K562 (cell line): ENCODE results near the gene CREB3L2. TPM values are rescaled to one million over a fixed set of nuclear protein-coding genes. Genes with fewer than 3 reads are reported as not detected.
A peak's percentile ranks its signal among the peaks of the same experiment; 100 is the strongest.

Source experiments
- ATAC-seq: fragments of 200-7000 bp; cut with Tn5 transposase; 3 replicates; pipeline ENCODE4 v1.9.1; 2020; ENCODE audit warnings: moderate library complexity
- BruUV-seq: library from RNA; stranded (reverse); fragments of 400-500 nt; replicated peaks from 2 replicates; lab custom pipeline; 2021; lab: Mats Ljungman, UMichigan
- CTCF ChIA-PET: fragments of 300-600 bp; formaldehyde crosslinking; extraction: SDS; loops from one replicate; lab custom pipeline; 2021; ENCODE audit warnings: low intra/inter-chr PET ratio; lab: Yijun Ruan, JAX
- POLR2A ChIA-PET: fragments of 300-600, 350-650 bp; sonication (Branson Sonifier 250); formaldehyde crosslinking; extraction: SDS; loops from one replicate; lab custom pipeline; 2021; ENCODE audit warnings: antibody characterized with exemption, inconsistent platforms; lab: Yijun Ruan, JAX
- DNase-seq, 4 experiments: peaks; one replicate each; pipeline versions ENCODE4 v3.0.0 to v3.0.0-alpha.2; 2011 to 2018; ENCODE audit warnings: low spot score in 3 of 4, mixed read lengths in 3 of 4; ENCODE audit errors: extremely low read depth in 1 of 4
- FAIRE-seq: peaks from 2 replicates; lab custom pipeline; 2011; peaks lifted over from hg19 to GRCh38; lab: Jason Lieb, UNC
- H2AFZ ChIP-seq: 2 replicates; pipeline ENCODE4 v1.6.0; 2011; ENCODE audit warnings: low read depth, low read length, control low read depth, inconsistent platforms
- H3K27ac ChIP-seq: fragments of 200-600 bp; 3 replicates; pipeline ENCODE4 v1.8.0; 2011; ENCODE audit warnings: low read depth, mild to moderate bottlenecking, control low read depth, inconsistent platforms, low read length, moderate library complexity, mixed read lengths; ENCODE audit errors: extremely low read depth
- H3K27me3 ChIP-seq, 2 experiments: fragments of 300-600 bp in 1 of 2; 2 replicates in 1 of 2; 3 replicates in 1 of 2; pipeline versions ENCODE4 v1.6.0 to v1.8.0; 2011; ENCODE audit warnings: inconsistent platforms in 2 of 2, low read length in 2 of 2, mild to moderate bottlenecking in 1 of 2, mixed read lengths in 1 of 2, moderate library complexity in 1 of 2; ENCODE audit not compliant: control insufficient read depth in 2 of 2, insufficient read depth in 2 of 2
- H3K36me3 ChIP-seq: fragments of 300-600 bp; 3 replicates; pipeline ENCODE4 v1.8.0; 2011; ENCODE audit warnings: mild to moderate bottlenecking, low read length, inconsistent platforms; ENCODE audit not compliant: control insufficient read depth, insufficient read depth
- H3K4me1 ChIP-seq, 2 experiments: fragments of 200-600 bp in 1 of 2; replicated peaks in 1 of 2; 2 replicates in 1 of 2; 3 replicates in 1 of 2; pipeline versions ENCODE4 v1.5.1 to v1.8.0; 2011; ENCODE audit warnings: inconsistent platforms in 2 of 2, low read length in 2 of 2, mild to moderate bottlenecking in 1 of 2, mixed read lengths in 1 of 2, moderate library complexity in 1 of 2; ENCODE audit not compliant: control insufficient read depth in 2 of 2, insufficient read depth in 2 of 2
- H3K4me2 ChIP-seq: 2 replicates; pipeline ENCODE4 v1.6.1; 2011; ENCODE audit warnings: low read length, control low read depth, inconsistent platforms, mixed read lengths; ENCODE audit not compliant: insufficient read depth
- H3K4me3 ChIP-seq: fragments of 200-600 bp; sonication (generic), shearing (Covaris generic); 2 replicates; pipeline ENCODE4 v1.5.1; 2016; ENCODE audit warnings: control low read depth, inconsistent platforms
- H3K79me2 ChIP-seq: fragments of 200-600 bp; 3 replicates; pipeline ENCODE4 v1.8.0; 2011; ENCODE audit warnings: low read length, inconsistent platforms; ENCODE audit not compliant: control insufficient read depth, insufficient read depth
- H3K9ac ChIP-seq, 2 experiments: 2 replicates each; pipeline versions ENCODE4 v1.6.0 to v1.6.1; 2011; ENCODE audit warnings: low read depth in 2 of 2, low read length in 2 of 2, control low read depth in 1 of 2, inconsistent platforms in 1 of 2, mild to moderate bottlenecking in 1 of 2, mixed read lengths in 1 of 2; ENCODE audit not compliant: insufficient read depth in 1 of 2
- H3K9me1 ChIP-seq: one replicate; pipeline ENCODE4 v1.6.0; 2011; ENCODE audit warnings: inconsistent platforms, mild to moderate bottlenecking, low read length, moderate library complexity; ENCODE audit not compliant: control insufficient read depth, insufficient read depth
- H3K9me3 ChIP-seq: replicated peaks from 2 replicates; pipeline ENCODE4 v1.5.1; 2011; ENCODE audit warnings: low read depth, low read length, inconsistent platforms; ENCODE audit not compliant: control insufficient read depth, insufficient read depth
- H4K20me1 ChIP-seq: replicated peaks from 2 replicates; pipeline ENCODE4 v1.6.1; 2011; ENCODE audit warnings: low read length, inconsistent platforms, mixed read lengths; ENCODE audit not compliant: control insufficient read depth, insufficient read depth
- ADNP ChIP-seq: fragments of 200-800 bp; sonication (Bioruptor generic); IDR thresholded peaks from 2 replicates; pipeline ENCODE4 v1.6.1; 2016; ENCODE audit warnings: missing genetic modification characterization, missing compliant biosample characterization
- BHLHE40 ChIP-seq: IDR thresholded peaks from 2 replicates; pipeline ENCODE4 v1.6.1; 2011; ENCODE audit warnings: low read length, improper control_type of control experiment
- BRD4 ChIP-seq: fragments of 200-600 bp; sonication (generic); IDR thresholded peaks from 2 replicates; pipeline ENCODE4 v1.6.1; 2017; ENCODE audit warnings: inconsistent platforms
- ETV1 ChIP-seq: fragments of 450-650 bp; conservative IDR thresholded peaks from 2 replicates; pipeline ENCODE4 v1.6.1; 2016; ENCODE audit warnings: missing genetic modification characterization, control low read depth, low read depth, missing compliant biosample characterization
- HCFC1 ChIP-seq: IDR thresholded peaks from 2 replicates; pipeline ENCODE4 v1.6.1; 2012; ENCODE audit warnings: low read depth, low read length, improper control_type of control experiment
- KAT2B ChIP-seq: IDR thresholded peaks from one replicate; pipeline ENCODE4 v1.6.1; 2012; ENCODE audit warnings: low read depth, mild to moderate bottlenecking, control low read depth, inconsistent platforms, low read length, moderate library complexity
- MIER1 ChIP-seq: fragments of 450-650 bp; IDR thresholded peaks from 2 replicates; pipeline ENCODE4 v1.6.1; 2016; ENCODE audit warnings: antibody characterized with exemption, mild to moderate bottlenecking, low read depth
- PHF8 ChIP-seq: fragments of 200-600 bp; sonication (generic); IDR thresholded peaks from 2 replicates; pipeline ENCODE4 v1.6.1; 2012; ENCODE audit warnings: mixed run types, mild to moderate bottlenecking, inconsistent platforms, low read length, moderate library complexity, borderline replicate concordance
- PYGO2 ChIP-seq: fragments of 450-650 bp; IDR thresholded peaks from 2 replicates; pipeline ENCODE4 v1.6.1; 2016; ENCODE audit warnings: mild to moderate bottlenecking, missing genetic modification characterization, moderate library complexity, missing compliant biosample characterization
- STAT6 ChIP-seq: sonication (generic); formaldehyde crosslinking; IDR thresholded peaks from 2 replicates; pipeline ENCODE4 v1.8.1; 2023; ENCODE audit warnings: mild to moderate bottlenecking, missing genetic modification reagents
- ZBTB17 ChIP-seq: fragments of 450-650 bp; formaldehyde crosslinking; IDR thresholded peaks from 2 replicates; pipeline ENCODE4 v1.4.0; 2020; ENCODE audit warnings: mild to moderate bottlenecking
- ZFX ChIP-seq: sonication (generic); formaldehyde crosslinking; IDR thresholded peaks from 2 replicates; pipeline ENCODE4 v1.8.0; 2022; ENCODE audit warnings: mild to moderate bottlenecking, missing genetic modification reagents, moderate library complexity
- ZNF436 ChIP-seq: fragments of 250-450, 450-650 bp; sonication (Bioruptor Pico); formaldehyde crosslinking; IDR thresholded peaks from 2 replicates; pipeline ENCODE4 v1.7.0; 2020; ENCODE audit warnings: mild to moderate bottlenecking
- ZNF766 ChIP-seq: fragments of 200-800 bp; sonication (Bioruptor generic); conservative IDR thresholded peaks from 2 replicates; pipeline ENCODE4 v1.6.1; 2016; ENCODE audit warnings: missing genetic modification characterization, missing compliant biosample characterization
- WGBS: fragments of 100-300 bp; shearing (Covaris generic); methylation state at CpG from one replicate; pipeline ENCODE4 v1.1.6; 2016; ENCODE audit warnings: low coverage, mixed read lengths; ENCODE audit not compliant: insufficient coverage; ENCODE audit errors: missing lambda C conversion rate; 5-methylcytosine and 5-hydroxymethylcytosine counted together
- in situ Hi-C: fragments of 300-500 bp; cut with MboI; formaldehyde crosslinking; loops from 4 replicates; pipeline ENCODE4 v1.15.0; 2018; ENCODE audit warnings: inconsistent platforms, mixed read lengths
- intact Hi-C: fragments of 100-400 bp; cut with micrococcal nuclease; formaldehyde crosslinking; loops from 2 replicates; pipeline ENCODE4 v1.14.2; 2022
- polyA plus RNA-seq, 8 experiments: library from polyadenylated mRNA; depleted of rRNA in 4 of 8; stranded (reverse) in 5 of 8; unstranded in 3 of 8; fragments of >200 nt; fragmentation: Nextera tagmentation in 2 of 8; fragmentation: Illumina TruSeq in 1 of 8; extraction: Ambion mirVana in 2 of 8; extraction: Trizol in 1 of 8; gene quantifications; 2 replicates each; pipeline versions ENCODE4 v1.2.1 to v1.2.3, GENCODE V29; 2011 to 2014; ENCODE audit warnings: inconsistent platforms in 1 of 8, missing spikeins in 1 of 8
- total RNA-seq, 7 experiments: library from RNA; depleted of rRNA in 6 of 7; stranded (reverse); fragments of >200 nt in 6 of 7; fragmentation: Illumina TruSeq in 2 of 7; extraction: Trizol in 2 of 7; gene quantifications; 2 replicates each; pipeline versions ENCODE4 v1.2.1 to v1.2.3, GENCODE V29; 2011 to 2021; ENCODE audit warnings: low replicate concordance in 1 of 7
- TF ChIP-seq, protein P1 (sequence below), 2 experiments: fragments of 450-650 bp; IDR thresholded peaks; 2 replicates each; pipeline ENCODE4 v1.6.1; 2016

The CREB3L2 gene
- total and polyA plus RNA-seq, 9 of the 15 experiments (the other 6 are each of a cell fraction or from before 2014, with no cell fraction given) = 7.1 to 45.6 (median 15.8) TPM

- FAIRE-seq (no peak), DNase-seq (no peak), ATAC-seq (no peak)
- Histone ChIP-seq H4K20me1 (no peaks in the 10 kb centered on the region), H3K9me3 (no peaks in the 10 kb centered on the region), H3K9me1 (peaks cover 5% of the 10 kb centered on the region), H3K4me3 (no peak overlapping the region; the same call in 1 of the 2 replicates), H3K4me1 (peaks cover 10 to 27% of the 10 kb centered on the region in 2 experiments), H3K79me2 (peaks cover 41% of the 10 kb centered on the region), H3K4me2 (peak overlapping the region; percentile 51), H3K27ac (peak overlapping the region; percentile 61), H3K27me3 (no peaks in the 10 kb centered on the region), H2AFZ (peak overlapping the region; percentile 92), H3K36me3 (peaks cover 9% of the 10 kb centered on the region; the same call in 2 of the 3 replicates), H3K9ac (peak overlapping the region; percentile 50 to 68; a peak in 3 of 4 replicates)
- in situ Hi-C loops = loop anchor here (5.0 kb wide), 1 partner anchor 96 kb away; no protein-coding TSS in a partner anchor
- WGBS = 47% methylated on average over 6 of the region's 6 CpGs
- CTCF ChIA-PET = interaction anchor here (1.1 to 1.3 kb wide), 2 partner anchors 88 to 100 kb away, joined by 3 to 7 read pairs; no protein-coding TSS in a partner anchor
- no TSS peak for BruUV-seq
- POLR2A ChIA-PET = interaction anchor here (1.3 to 1.9 kb wide), 2 partner anchors 8 to 18 kb away, joined by 4 read pairs; no protein-coding TSS in a partner anchor
- intact Hi-C loops = loop anchor here (1.0 to 10.0 kb wide), 4 partner anchors 40 to 734 kb away; no protein-coding TSS in a partner anchor
- TF ChIP-seq BHLHE40 (peak; percentile 31; the same call in 1 of the 2 replicates), ZNF766 (CRISPR knock-in tag) (0 out of 2 replicates have a peak, but pooled peaks have one; percentile 1), ZNF436 (CRISPR knock-in tag) (no peak), HCFC1 (no peak), ADNP (tag) (0 out of 2 replicates have a peak, but pooled peaks have one; percentile 23), ZBTB17 (CRISPR knock-in tag) (no peak), STAT6 (no peak), ZFX (peak; percentile 40; the same call in 1 of the 2 replicates), ETV1 (tag) (no peak), PYGO2 (no peak), PHF8 (0 out of 2 replicates have a peak, but pooled peaks have one; percentile 19), MIER1 (0 out of 2 replicates have a peak, but pooled peaks have one; percentile 22), BRD4 (peak; percentile 71; the same call in 1 of the 2 replicates), KAT2B (no peak)
- TF ChIP-seq, protein P1, sequence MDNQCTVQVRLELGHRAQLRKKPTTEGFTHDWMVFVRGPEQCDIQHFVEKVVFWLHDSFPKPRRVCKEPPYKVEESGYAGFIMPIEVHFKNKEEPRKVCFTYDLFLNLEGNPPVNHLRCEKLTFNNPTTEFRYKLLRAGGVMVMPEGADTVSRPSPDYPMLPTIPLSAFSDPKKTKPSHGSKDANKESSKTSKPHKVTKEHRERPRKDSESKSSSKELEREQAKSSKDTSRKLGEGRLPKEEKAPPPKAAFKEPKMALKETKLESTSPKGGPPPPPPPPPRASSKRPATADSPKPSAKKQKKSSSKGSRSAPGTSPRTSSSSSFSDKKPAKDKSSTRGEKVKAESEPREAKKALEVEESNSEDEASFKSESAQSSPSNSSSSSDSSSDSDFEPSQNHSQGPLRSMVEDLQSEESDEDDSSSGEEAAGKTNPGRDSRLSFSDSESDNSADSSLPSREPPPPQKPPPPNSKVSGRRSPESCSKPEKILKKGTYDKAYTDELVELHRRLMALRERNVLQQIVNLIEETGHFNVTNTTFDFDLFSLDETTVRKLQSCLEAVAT (IDR thresholded peaks at IDR 0.05) = peak in 1 of 2 experiments; percentile 79; a peak in 2 of 4 replicates
These were observed 923 bp upstream of the CREB3L2 start for GRCh38 chr7:138002828-138003189.
